HG02870 (cell line): ENCODE results near the gene TRAF2.
"Not testable (repeated sequence)": the region's sequence is repeated elsewhere in the genome, so short reads cannot be mapped to it uniquely, and the experiment has no call there.

ENCODE experiments used
- ATAC-seq: cut with Tn5 transposase; IDR thresholded peaks from one replicate; pipeline ENCODE4 v1.9.1; 2021; ENCODE audit warnings: mild to moderate bottlenecking, moderate library complexity; ENCODE audit not compliant: unreplicated experiment

Gene TRAF2

DNA sequence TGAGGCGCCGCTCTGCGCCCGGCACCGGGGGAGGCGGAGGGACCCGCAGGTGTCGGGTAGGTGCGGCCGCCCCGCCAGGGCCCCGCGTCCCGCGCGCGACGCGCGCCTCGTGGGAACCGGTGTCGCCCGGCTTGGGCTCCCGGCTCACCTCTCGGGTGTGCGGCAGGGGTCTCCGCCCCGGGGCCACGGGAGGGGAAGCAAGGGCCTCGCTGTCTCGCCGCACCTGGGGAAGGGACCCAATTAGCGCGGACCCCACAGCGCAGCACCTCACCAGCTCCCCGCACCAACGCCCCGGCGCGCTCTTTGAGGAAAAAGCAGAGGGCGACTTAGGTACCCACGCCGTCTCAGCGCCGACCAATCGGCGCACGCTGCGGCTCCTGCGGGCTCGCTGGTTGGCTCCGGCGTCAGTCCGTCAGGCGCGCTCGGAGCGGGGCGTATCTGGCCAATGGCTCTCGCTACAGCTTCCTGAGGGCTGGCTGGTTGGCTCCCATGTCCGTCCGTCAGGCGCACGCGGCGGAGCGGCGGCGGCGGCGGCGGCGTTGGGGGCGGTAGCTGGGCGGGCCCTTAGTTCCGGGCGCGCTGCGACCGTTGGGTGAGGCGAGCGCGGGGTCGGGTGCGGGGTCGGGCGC, at the start of gene TRAF2:
TRAF2 (plus strand) TSS at position 567 of the 629 bp plus-strand sequence. CDS start 12,225 bp downstream, outside the sequence.
- ATAC-seq, result peak; percentile 71

DNA sequence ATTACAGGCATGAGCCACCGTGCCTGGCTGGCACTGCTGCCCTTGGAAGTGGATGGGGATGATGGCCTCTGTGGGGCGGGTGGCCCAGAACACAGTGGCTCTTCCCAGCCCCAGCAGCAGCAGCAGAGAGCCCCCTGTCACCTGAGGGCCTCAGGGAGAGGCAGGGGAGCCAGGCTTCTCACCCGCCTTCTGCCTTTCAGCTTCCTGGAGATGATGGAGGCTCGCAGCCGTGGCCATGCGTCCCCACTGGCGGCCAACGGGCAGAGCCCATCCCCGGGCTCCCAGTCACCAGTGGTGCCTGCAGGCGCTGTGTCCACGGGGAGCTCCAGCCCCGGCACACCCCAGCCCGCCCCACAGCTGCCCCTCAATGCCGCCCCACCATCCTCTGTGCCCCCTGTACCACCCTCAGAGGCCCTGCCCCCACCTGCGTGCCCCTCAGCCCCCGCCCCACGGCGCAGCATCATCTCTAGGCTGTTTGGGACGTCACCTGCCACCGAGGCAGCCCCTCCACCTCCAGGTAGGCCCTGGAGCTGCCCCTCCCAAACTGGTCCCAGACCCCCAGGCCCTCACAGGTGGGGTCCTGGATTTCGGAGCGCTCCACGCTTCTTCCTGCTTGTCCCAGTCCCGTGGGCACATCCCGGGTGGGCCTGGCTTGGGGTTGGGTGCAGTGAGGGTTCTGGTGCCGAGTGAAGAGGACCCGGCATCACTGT, 49.0 kb upstream of the TRAF2 start:
- ATAC-seq, result no peak

- ATAC-seq, result not testable (repeated sequence)
Measured at GRCh38 chr9:136837856-136838277, 48.4 kb upstream of the TRAF2 start.

DNA sequence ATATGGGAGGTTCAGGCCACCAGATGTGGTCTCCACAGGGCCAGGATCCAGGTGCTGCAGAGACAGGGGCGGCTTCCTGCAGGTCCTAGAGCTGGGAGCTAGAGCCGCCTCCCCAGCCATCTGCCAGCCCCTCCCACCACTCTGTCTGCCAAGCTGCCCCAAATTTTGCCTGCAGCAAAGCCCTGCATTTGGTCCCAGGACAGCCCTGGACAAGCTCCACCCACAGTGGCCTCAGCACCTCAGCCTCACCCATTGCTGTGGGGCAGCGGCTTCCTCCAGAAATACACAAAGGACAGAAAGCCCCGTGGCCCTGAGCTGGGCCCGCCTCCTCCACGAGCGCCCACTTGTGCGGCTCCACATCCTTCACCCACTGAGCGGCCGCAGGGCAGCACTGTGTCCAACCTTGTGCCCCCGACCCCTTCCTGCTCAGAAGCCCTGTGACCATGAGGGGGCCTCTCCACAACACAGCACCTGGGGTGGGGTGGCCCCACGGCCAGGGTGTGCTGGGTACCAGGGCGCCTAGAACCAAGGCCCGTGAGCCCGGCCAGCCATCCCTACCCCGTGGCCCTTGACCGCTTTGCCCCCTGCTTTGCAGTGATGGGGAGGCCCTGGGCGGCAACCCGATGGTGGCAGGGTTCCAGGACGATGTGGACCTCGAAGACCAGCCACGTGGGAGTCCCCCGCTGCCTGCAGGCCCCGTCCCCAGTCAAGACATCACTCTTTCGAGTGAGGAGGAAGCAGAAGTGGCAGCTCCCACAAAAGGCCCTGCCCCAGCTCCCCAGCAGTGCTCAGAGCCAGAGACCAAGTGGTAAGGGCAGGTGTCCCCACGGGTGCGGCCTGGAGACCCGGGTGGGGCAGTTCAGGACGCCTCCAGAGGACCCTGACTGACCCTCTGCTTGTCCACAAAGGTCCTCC, 47.7 kb upstream of the TRAF2 start:
- ATAC-seq, result no peak

- ATAC-seq, result no peak
Measured at GRCh38 chr9:136839229-136840139, 46.8 kb upstream of the TRAF2 start.

DNA sequence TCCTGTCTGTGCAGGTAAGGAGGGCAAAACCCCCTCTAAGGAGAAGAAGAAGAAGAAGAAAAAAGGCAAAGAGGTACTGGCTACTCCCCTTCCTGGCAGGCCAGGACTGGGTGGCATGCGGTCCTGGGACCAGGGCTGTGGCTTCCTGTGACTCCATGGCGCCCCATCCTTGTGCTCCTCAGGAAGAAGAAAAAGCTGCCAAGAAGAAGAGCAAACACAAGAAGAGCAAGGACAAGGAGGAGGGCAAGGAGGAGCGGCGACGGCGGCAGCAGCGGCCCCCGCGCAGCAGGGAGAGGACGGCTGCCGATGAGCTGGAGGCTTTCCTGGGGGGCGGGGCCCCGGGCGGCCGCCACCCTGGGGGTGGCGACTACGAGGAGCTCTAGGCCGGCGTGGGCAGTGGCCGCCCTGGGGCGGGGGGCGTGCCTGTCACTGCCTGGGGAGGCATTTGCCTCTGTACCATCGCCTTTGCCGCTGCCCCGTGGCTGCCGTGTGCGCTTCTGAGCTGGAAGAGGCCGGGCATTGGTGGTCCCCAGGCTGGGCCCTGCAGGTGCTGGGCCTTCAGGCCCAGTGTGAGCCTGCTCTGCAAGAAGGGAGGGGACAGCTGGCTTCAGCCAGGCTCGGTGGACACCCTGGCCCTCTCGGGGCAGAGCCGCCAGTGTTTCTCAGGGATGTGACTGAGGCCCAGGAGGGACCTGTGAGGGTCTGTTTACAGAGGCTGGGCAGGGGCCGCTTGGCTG, 46.0 kb upstream of the TRAF2 start:
- no peak for ATAC-seq

DNA sequence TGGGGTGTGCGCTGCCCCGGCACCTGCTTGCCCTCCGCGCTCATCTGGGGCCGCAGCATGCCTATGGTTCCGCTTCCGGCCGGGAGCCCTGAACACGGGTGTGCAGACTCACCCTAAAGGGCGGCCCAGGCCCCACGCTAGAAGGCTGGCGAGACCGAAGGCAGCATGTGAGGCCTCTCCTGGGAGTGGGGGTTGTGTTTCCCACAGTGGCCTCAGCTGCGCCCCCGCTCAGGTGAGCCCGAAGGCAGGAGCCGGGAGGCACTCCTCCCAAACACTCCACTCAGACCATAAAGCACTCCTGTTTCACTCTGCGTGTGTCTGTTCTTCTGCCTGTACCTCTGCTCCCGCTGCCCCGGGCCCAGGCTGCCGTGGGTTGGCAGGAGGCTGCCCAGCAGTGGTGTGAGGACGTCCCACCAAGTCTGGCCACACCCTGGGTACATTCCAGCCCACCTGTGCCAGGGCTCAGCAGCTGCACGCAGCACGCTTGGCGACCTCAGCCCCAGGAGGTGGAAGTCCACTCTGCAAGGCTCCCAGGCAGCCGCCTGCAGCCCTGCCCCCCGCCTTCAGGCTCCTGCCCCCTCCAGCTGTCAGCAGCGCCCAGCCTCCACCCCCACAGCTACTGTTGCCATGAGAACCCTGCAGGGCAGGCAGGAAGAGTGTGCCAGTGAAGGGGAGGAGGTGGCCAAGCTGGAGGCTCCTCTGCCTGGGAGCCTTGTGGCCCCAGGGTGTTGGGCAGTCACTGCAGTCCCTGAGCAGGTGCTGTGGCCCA, 45.3 kb upstream of the TRAF2 start:
- ATAC-seq, result no peak

DNA sequence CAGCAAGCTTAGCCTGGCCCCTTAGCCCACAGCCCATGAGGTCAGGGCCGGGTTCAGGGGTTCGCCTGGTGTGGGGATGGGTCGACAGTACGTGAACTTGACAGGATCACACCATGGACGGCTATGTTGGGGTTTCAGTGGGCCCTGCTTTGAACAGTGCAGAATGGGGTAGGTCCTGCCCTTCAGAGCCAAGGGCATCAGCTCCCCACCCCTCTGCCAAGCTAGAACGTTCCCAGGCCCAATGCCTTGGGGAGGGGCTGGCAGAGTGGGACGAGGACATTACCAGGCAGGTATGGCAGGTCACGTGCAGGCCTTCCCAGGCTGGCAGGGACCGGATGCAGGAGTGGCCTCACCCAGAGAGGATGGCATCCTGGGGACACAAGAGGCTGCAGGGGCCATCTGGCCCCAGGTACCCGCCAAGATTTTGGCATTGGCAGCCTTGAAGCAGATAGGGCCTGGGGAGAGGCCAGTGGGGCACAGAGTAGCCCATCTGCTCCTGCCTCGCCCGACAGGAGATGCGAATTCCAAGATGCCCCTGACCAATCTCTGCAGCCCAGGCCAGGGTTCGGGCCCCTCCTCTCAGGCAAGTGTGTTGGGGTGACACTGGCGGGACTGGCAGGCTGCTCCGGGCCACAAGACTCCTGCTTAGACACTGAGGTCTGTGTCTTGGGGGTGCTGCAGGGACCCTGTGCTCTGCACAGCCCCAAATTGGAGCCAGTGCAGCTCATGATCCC, 44.5 kb upstream of the TRAF2 start:
- not testable (repeated sequence) for ATAC-seq

- peak; percentile 76 for ATAC-seq
Measured at GRCh38 chr9:136842380-136842948, 43.9 kb upstream of the TRAF2 start, which contains the start of gene AJM1. Gene AJM1, plus strand, starts transcription at chr9:136842478. Its CDS starts 1,937 bp downstream, at chr9:136844415.

- ATAC-seq, result not testable (repeated sequence)
Measured at GRCh38 chr9:136843159-136843800, 43.0 kb upstream of the TRAF2 start.

DNA sequence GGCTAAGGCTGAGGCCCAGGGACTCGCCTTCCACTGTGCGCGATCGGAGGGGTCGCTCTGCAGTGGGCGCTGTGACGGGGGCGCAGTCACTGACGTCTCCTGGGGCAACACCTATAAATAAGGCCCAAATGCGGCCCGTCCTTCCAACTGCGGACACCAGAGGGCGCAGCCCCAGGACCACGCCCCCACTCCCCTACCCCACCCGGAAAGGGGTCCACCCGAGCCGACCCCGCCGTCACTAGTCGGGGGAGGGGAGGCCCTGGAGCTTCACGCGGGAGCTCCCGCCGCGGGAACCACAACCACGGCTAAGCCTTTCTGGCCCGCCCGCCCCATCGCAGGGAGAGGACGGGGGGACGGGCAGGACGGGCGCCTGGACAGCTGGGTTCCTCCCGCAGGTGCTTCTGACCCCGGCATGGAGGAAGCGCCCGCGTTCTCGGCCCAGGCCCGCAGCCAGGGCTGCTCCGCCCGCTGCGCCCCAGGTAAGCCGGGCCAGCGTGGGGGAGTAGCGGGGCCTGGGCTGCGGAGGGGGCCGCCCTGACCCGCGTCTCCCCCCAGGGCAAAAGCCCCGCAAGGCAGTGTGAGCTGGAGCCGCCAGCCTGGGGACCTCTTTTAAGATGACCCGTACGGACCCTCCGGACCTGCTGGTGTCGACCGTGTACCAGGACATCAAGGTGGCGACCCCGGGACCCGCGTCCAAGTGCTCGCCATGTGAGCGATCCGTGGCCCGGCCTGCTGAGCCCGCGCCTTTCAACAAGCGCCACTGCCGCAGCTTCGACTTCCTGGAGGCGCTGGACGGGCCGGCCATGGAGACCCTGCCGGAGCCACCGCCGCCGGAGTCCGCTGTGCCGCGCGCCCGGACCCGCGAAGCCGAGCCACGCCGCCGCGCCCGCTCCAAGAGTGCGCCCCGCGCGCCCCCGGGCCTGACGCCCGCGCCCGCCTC, 42.2 kb upstream of the TRAF2 start:
- not testable (repeated sequence) for ATAC-seq

- no peak for ATAC-seq
Measured at GRCh38 chr9:136844761-136845464, 41.4 kb upstream of the TRAF2 start.

DNA sequence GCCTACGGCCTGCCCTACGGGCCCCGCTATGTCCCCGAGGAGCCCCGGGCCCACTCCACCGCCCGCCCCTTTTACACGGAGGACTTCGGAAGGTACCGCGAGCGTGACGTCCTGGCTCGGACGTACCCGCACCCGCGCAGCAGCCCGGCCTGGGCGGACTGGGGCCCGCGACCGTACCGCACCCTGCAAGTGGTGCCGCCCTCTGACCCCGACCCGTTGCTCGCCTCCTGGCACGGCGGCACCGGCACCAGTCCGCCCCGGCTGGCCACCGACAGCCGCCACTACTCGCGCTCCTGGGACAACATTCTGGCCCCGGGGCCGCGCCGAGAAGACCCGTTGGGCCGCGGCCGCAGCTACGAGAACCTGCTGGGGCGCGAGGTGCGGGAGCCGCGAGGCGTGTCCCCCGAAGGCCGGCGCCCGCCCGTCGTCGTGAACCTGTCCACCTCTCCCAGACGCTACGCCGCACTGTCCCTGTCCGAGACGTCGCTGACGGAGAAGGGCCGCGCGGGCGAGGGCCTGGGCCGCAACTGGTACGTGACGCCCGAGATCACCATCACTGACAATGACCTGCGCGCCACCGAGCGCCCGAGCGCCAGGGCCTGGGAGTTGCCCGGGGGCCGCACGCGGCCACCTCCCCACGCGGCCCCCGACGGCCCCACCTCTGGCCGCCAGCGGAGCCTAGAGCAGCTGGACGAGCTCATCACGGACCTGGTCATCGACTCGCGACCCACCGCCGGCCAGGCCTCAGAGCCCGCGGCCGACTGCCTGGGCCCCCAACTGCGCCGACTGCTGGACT, 40.7 kb upstream of the TRAF2 start:
- ATAC-seq, result no peak

DNA sequence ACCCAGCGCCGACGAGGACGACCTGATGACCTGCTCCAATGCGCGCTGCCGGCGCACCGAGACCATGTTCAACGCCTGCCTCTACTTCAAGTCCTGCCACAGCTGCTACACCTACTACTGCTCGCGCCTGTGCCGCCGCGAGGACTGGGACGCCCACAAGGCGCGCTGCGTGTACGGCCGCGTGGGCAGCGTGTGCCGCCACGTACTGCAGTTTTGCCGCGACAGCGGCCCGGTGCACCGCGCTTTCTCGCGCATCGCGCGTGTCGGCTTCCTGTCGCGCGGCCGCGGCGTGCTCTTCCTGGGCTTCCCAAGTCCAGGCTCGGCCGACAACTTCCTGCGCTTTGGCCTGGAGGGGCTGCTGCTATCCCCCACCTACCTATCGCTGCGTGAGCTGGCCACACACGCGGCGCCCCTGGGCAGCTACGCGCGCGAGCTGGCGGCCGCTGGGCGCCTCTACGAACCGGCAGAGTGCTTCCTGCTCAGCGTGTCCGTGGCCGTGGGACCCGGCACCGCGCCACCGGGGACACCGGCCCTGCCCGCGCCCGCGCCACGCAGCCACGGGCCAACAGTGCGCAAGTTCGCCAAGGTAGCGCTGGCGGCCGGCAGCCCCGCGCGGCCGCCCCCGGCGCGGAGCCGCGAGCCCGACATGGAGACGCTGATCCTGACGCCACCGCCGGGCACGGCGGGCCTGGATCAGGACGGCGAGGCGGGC, 39.8 kb upstream of the TRAF2 start:
- no peak for ATAC-seq
